A673 (cell line): ENCODE measurements around the gene KCNQ1. TPM values are rescaled to one million over a fixed set of nuclear protein-coding genes. Genes with fewer than 3 reads are reported as not detected.

Experiments
- BruUV-seq: library from RNA; stranded (reverse); fragments of 400-500 nt; replicated peaks from 2 replicates; lab custom pipeline; 2021; lab: Mats Ljungman, UMichigan
- CTCF ChIA-PET: fragments of 300-600 bp; sonication (Branson Sonifier 250); formaldehyde crosslinking; loops from one replicate; lab custom pipeline; 2022; ENCODE audit warnings: antibody characterized with exemption; lab: Charles Lee
- POLR2A ChIA-PET: fragments of 300-600 bp; sonication (Branson Sonifier 250); formaldehyde crosslinking; loops from one replicate; lab custom pipeline; 2022; ENCODE audit warnings: antibody characterized with exemption; ENCODE audit not compliant: low non-redundant PET; lab: Charles Lee
- DNase-seq: peaks from one replicate; pipeline ENCODE4 v3.0.0-alpha.2; 2015; ENCODE audit warnings: low spot score
- H3K27ac ChIP-seq: fragments of 200-600 bp; sonication (generic); 2 replicates; pipeline ENCODE4 v1.5.1; 2016; ENCODE audit warnings: mixed run types, low read depth, mild to moderate bottlenecking, mixed read lengths, antibody characterized with exemption, low read length; ENCODE audit not compliant: poor library complexity, severe bottlenecking
- H3K27me3 ChIP-seq: fragments of 200-600 bp; sonication (generic); replicated peaks from 2 replicates; pipeline ENCODE4 v1.6.1; 2017; ENCODE audit warnings: mixed run types, low read depth, mild to moderate bottlenecking, mixed read lengths, antibody characterized with exemption, low read length; ENCODE audit not compliant: insufficient read depth, poor library complexity
- H3K36me3 ChIP-seq: fragments of 200-600 bp; sonication (generic); 2 replicates; pipeline ENCODE4 v1.6.1; 2016; ENCODE audit warnings: mixed run types, mild to moderate bottlenecking, mixed read lengths, antibody characterized with exemption, low read length; ENCODE audit not compliant: insufficient read depth, poor library complexity, severe bottlenecking
- H3K4me1 ChIP-seq: fragments of 200-600 bp; sonication (generic); 2 replicates; pipeline ENCODE4 v1.6.1; 2017; ENCODE audit warnings: mixed run types, mild to moderate bottlenecking, mixed read lengths, antibody characterized with exemption, low read length; ENCODE audit not compliant: insufficient read depth, poor library complexity, severe bottlenecking
- H3K4me3 ChIP-seq: fragments of 200-600 bp; sonication (generic); 2 replicates; pipeline ENCODE4 v1.5.1; 2016; ENCODE audit warnings: low read depth, mixed run types, mild to moderate bottlenecking, mixed read lengths, low read length; ENCODE audit not compliant: poor library complexity, severe bottlenecking
- H3K9me3 ChIP-seq: fragments of 200-600 bp; sonication (generic); 2 replicates; pipeline ENCODE4 v1.6.1; 2016; ENCODE audit warnings: mixed run types, low read depth, mild to moderate bottlenecking, mixed read lengths, antibody characterized with exemption, low read length; ENCODE audit not compliant: poor library complexity, severe bottlenecking
- CTCF ChIP-seq: fragments of 300-800, 200-600 bp; sonication (generic); conservative IDR thresholded peaks from 2 replicates; pipeline ENCODE4 v1.5.1; 2017; ENCODE audit warnings: low read depth, mild to moderate bottlenecking, antibody characterized with exemption, low read length, moderate library complexity, mixed read lengths
- EZH2 ChIP-seq: fragments of 200-600 bp; sonication (generic); IDR thresholded peaks from 2 replicates; pipeline ENCODE4 v1.6.1; 2017; ENCODE audit warnings: borderline replicate concordance, low read depth, mild to moderate bottlenecking, mixed read lengths, antibody characterized with exemption, low read length; ENCODE audit not compliant: poor library complexity, severe bottlenecking
- intact Hi-C: fragments of 100-400 bp; cut with micrococcal nuclease; formaldehyde crosslinking; loops from one replicate; pipeline ENCODE4 v1.10.0; 2022; ENCODE audit not compliant: unreplicated experiment
- total RNA-seq: library from RNA; stranded (reverse); gene quantifications from 2 replicates; pipeline ENCODE4 v1.2.3, GENCODE V29; 2021

Gene KCNQ1
- total RNA-seq, 1 experiment from 2014 or later = not detected

GRCh38 chr11:2660357-2660939 lies 215.6 kb downstream of the KCNQ1 start:
- Histone ChIP-seq H3K36me3 (no peaks in the 10 kb centered on the region), H3K4me3 (no peak overlapping the region), H3K27ac (no peak overlapping the region), H3K4me1 (no peaks in the 10 kb centered on the region), H3K27me3 (no peaks in the 10 kb centered on the region), H3K9me3 (peaks cover 67% of the 10 kb centered on the region)
- DNase-seq = no peak
- ChIA-PET CTCF (no interaction called here), POLR2A (no interaction called here)
- intact Hi-C loops = no loop called here
- no TSS peak for BruUV-seq
- no peak for TF ChIP-seq EZH2
- TF ChIP-seq CTCF = no peak

GRCh38 chr11:2661173-2662023 lies 216.6 kb downstream of the KCNQ1 start:
- intact Hi-C loops = no loop called here
- H3K9me3 ChIP-seq = peaks cover 59% of the 10 kb centered on the region
- no peaks in the 10 kb centered on the region for H3K27me3 ChIP-seq
- H3K4me1 ChIP-seq = no peaks in the 10 kb centered on the region
- no peak overlapping the region for H3K27ac ChIP-seq
- BruUV-seq = no TSS peak
- no peak for DNase-seq
- H3K4me3 ChIP-seq = no peak overlapping the region
- ChIA-PET CTCF (no interaction called here), POLR2A (no interaction called here)
- no peaks in the 10 kb centered on the region for H3K36me3 ChIP-seq
- TF ChIP-seq EZH2 = no peak
- TF ChIP-seq CTCF = no peak

- no peak for TF ChIP-seq EZH2
- no peak for TF ChIP-seq CTCF
- intact Hi-C loops = no loop called here
- ChIA-PET POLR2A (no interaction called here), CTCF (no interaction called here)
- Histone ChIP-seq H3K4me1 (no peaks in the 10 kb centered on the region), H3K27me3 (no peaks in the 10 kb centered on the region), H3K36me3 (no peaks in the 10 kb centered on the region), H3K4me3 (no peak overlapping the region), H3K27ac (no peak overlapping the region), H3K9me3 (peaks cover 55% of the 10 kb centered on the region)
- no TSS peak for BruUV-seq
- DNase-seq = no peak
These were observed 217.2 kb downstream of the KCNQ1 start for GRCh38 chr11:2662024-2662312.
